Activated CD4-positive, alpha-beta memory T cell treated with anti-CD3 and anti-CD28 coated beads, Interleukin-2, amount 10 ng/mL, durations not matched to agents 7 days and 5 days (primary cell): ENCODE data around the gene MCC. TPM values are rescaled to one million over a fixed set of nuclear protein-coding genes. Genes with fewer than 3 reads are reported as not detected.

ENCODE experiments used
- CTCF ChIA-PET: fragments of 350-600 bp; sonication (Branson Sonifier 250); formaldehyde crosslinking; loops from one replicate; lab custom pipeline; 2021; ENCODE audit warnings: antibody characterized with exemption, inconsistent platforms; lab: Charles Lee
- POLR2A ChIA-PET: fragments of 350-600 bp; sonication (Branson Sonifier 250); formaldehyde crosslinking; loops from one replicate; lab custom pipeline; 2021; ENCODE audit warnings: antibody characterized with exemption; lab: Charles Lee
- DNase-seq: peaks from one replicate; pipeline ENCODE4 v3.0.0-alpha.2; 2020
- H3K27ac Mint-ChIP-seq: one replicate; pipeline ENCODE4 v1.8.0; 2021; ENCODE audit warnings: mild to moderate bottlenecking, mixed read lengths
- H3K27me3 Mint-ChIP-seq: one replicate; pipeline ENCODE4 v1.8.0; 2021; ENCODE audit warnings: mixed read lengths
- H3K36me3 Mint-ChIP-seq: one replicate; pipeline ENCODE4 v1.8.0; 2021; ENCODE audit warnings: low read depth, mixed read lengths
- H3K4me1 Mint-ChIP-seq: one replicate; pipeline ENCODE4 v1.8.0; 2021; ENCODE audit warnings: mixed read lengths
- H3K4me3 Mint-ChIP-seq: one replicate; pipeline ENCODE4 v1.8.0; 2021; ENCODE audit warnings: mild to moderate bottlenecking, mixed read lengths
- H3K9me3 Mint-ChIP-seq: one replicate; pipeline ENCODE4 v1.8.0; 2021; ENCODE audit warnings: mixed read lengths
- total RNA-seq, 2 experiments: library from RNA; stranded (reverse); gene quantifications; one replicate each; pipeline ENCODE4 v1.2.3, GENCODE V29; 2021

MCC gene
- total RNA-seq, 2 experiments from 2014 or later = 8.6 to 10.4 TPM

- Mint-ChIP-seq H3K27me3 (no peaks in the 10 kb centered on the region), H3K9me3 (no peaks in the 10 kb centered on the region), H3K27ac (no peak overlapping the region), H3K4me1 (no peaks in the 10 kb centered on the region), H3K36me3 (no peaks in the 10 kb centered on the region), H3K4me3 (no peak overlapping the region)
- ChIA-PET CTCF (no interaction called here), POLR2A (no interaction called here)
- DNase-seq = no peak
Measured at GRCh38 chr5:113214606-113215323, 273.5 kb downstream of the MCC start.

GRCh38 chr5:113213551-113214425, 274.5 kb downstream of the MCC start:
- ChIA-PET CTCF (no interaction called here), POLR2A (no interaction called here)
- Mint-ChIP-seq H3K36me3 (no peaks in the 10 kb centered on the region), H3K27ac (no peak overlapping the region), H3K4me3 (no peak overlapping the region), H3K27me3 (no peaks in the 10 kb centered on the region), H3K4me1 (no peaks in the 10 kb centered on the region), H3K9me3 (no peaks in the 10 kb centered on the region)
- DNase-seq = no peak

- no peak overlapping the region for H3K4me3 Mint-ChIP-seq
- ChIA-PET CTCF (no interaction called here), POLR2A (no interaction called here)
- no peak overlapping the region for H3K27ac Mint-ChIP-seq
- no peaks in the 10 kb centered on the region for H3K27me3 Mint-ChIP-seq
- no peaks in the 10 kb centered on the region for H3K4me1 Mint-ChIP-seq
- DNase-seq = no peak
- H3K9me3 Mint-ChIP-seq = no peaks in the 10 kb centered on the region
- no peaks in the 10 kb centered on the region for H3K36me3 Mint-ChIP-seq
Measured at GRCh38 chr5:113212244-113212920, 275.9 kb downstream of the MCC start.

GRCh38 chr5:113209498-113209897, 278.8 kb downstream of the MCC start:
- ChIA-PET CTCF (no interaction called here), POLR2A (no interaction called here)
- H3K4me1 Mint-ChIP-seq = no peaks in the 10 kb centered on the region
- H3K27ac Mint-ChIP-seq = no peak overlapping the region
- no peaks in the 10 kb centered on the region for H3K9me3 Mint-ChIP-seq
- H3K27me3 Mint-ChIP-seq = no peaks in the 10 kb centered on the region
- DNase-seq = no peak
- no peak overlapping the region for H3K4me3 Mint-ChIP-seq
- H3K36me3 Mint-ChIP-seq = no peaks in the 10 kb centered on the region

- CTCF ChIA-PET = no interaction called here
- no peak overlapping the region for H3K27ac Mint-ChIP-seq
- no peaks in the 10 kb centered on the region for H3K9me3 Mint-ChIP-seq
- no peak for DNase-seq
- POLR2A ChIA-PET = no interaction called here
- no peak overlapping the region for H3K4me3 Mint-ChIP-seq
- no peaks in the 10 kb centered on the region for H3K36me3 Mint-ChIP-seq
- H3K4me1 Mint-ChIP-seq = no peaks in the 10 kb centered on the region
- H3K27me3 Mint-ChIP-seq = no peaks in the 10 kb centered on the region
Measured at GRCh38 chr5:113205807-113206206, 282.4 kb downstream of the MCC start.

GRCh38 chr5:113205323-113205722, 282.9 kb downstream of the MCC start:
- H3K9me3 Mint-ChIP-seq = no peaks in the 10 kb centered on the region
- H3K4me1 Mint-ChIP-seq = no peaks in the 10 kb centered on the region
- H3K4me3 Mint-ChIP-seq = no peak overlapping the region
- DNase-seq = no peak
- POLR2A ChIA-PET = no interaction called here
- H3K27ac Mint-ChIP-seq = no peak overlapping the region
- H3K27me3 Mint-ChIP-seq = no peaks in the 10 kb centered on the region
- CTCF ChIA-PET = no interaction called here
- no peaks in the 10 kb centered on the region for H3K36me3 Mint-ChIP-seq

GRCh38 chr5:113204525-113205161, 283.6 kb downstream of the MCC start:
- H3K27me3 Mint-ChIP-seq = no peaks in the 10 kb centered on the region
- DNase-seq = no peak
- ChIA-PET POLR2A (no interaction called here), CTCF (no interaction called here)
- no peak overlapping the region for H3K4me3 Mint-ChIP-seq
- no peaks in the 10 kb centered on the region for H3K9me3 Mint-ChIP-seq
- no peaks in the 10 kb centered on the region for H3K4me1 Mint-ChIP-seq
- H3K27ac Mint-ChIP-seq = no peak overlapping the region
- H3K36me3 Mint-ChIP-seq = no peaks in the 10 kb centered on the region

GRCh38 chr5:113203916-113204315, 284.3 kb downstream of the MCC start:
- no peaks in the 10 kb centered on the region for H3K27me3 Mint-ChIP-seq
- H3K36me3 Mint-ChIP-seq = no peaks in the 10 kb centered on the region
- CTCF ChIA-PET = no interaction called here
- POLR2A ChIA-PET = no interaction called here
- H3K4me1 Mint-ChIP-seq = no peaks in the 10 kb centered on the region
- no peak overlapping the region for H3K27ac Mint-ChIP-seq
- H3K4me3 Mint-ChIP-seq = no peak overlapping the region
- no peaks in the 10 kb centered on the region for H3K9me3 Mint-ChIP-seq
- DNase-seq = no peak

- ChIA-PET CTCF (no interaction called here), POLR2A (no interaction called here)
- Mint-ChIP-seq H3K4me1 (no peaks in the 10 kb centered on the region), H3K36me3 (no peaks in the 10 kb centered on the region), H3K27ac (no peak overlapping the region), H3K9me3 (no peaks in the 10 kb centered on the region), H3K4me3 (no peak overlapping the region), H3K27me3 (no peaks in the 10 kb centered on the region)
- DNase-seq = no peak
Measured at GRCh38 chr5:113202746-113203716, 285.2 kb downstream of the MCC start.

- ChIA-PET POLR2A (no interaction called here), CTCF (interaction anchor here (0.5 kb wide), 1 partner anchor 441 kb away, joined by 4 read pairs; no protein-coding TSS in a partner anchor)
- no peak for DNase-seq
- no peak overlapping the region for H3K4me3 Mint-ChIP-seq
- H3K27me3 Mint-ChIP-seq = no peaks in the 10 kb centered on the region
- H3K36me3 Mint-ChIP-seq = no peaks in the 10 kb centered on the region
- H3K27ac Mint-ChIP-seq = no peak overlapping the region
- H3K9me3 Mint-ChIP-seq = no peaks in the 10 kb centered on the region
- no peaks in the 10 kb centered on the region for H3K4me1 Mint-ChIP-seq
Measured at GRCh38 chr5:113202287-113202686, 286.0 kb downstream of the MCC start.

GRCh38 chr5:113201715-113202114, 286.5 kb downstream of the MCC start:
- Mint-ChIP-seq H3K4me3 (no peak overlapping the region), H3K4me1 (no peaks in the 10 kb centered on the region), H3K27ac (no peak overlapping the region), H3K27me3 (no peaks in the 10 kb centered on the region), H3K9me3 (no peaks in the 10 kb centered on the region), H3K36me3 (no peaks in the 10 kb centered on the region)
- ChIA-PET CTCF (interaction anchor here (0.5 kb wide), 1 partner anchor 441 kb away, joined by 4 read pairs; no protein-coding TSS in a partner anchor), POLR2A (no interaction called here)
- no peak for DNase-seq
